NCI-H526 treated with DMSO at 0.1 percent for 48 hours (cell line): ENCODE measurements around the gene MELTF.

Experiments
- DNase-seq: peaks from one replicate; lab custom pipeline; 2025; lab: John Stamatoyannopoulos, UW

MELTF gene

GRCh38 chr3:196994056-196994455 is 35.6 kb downstream of the MELTF start:
- DNase-seq = no peak

- DNase-seq = no peak
Observed at GRCh38 chr3:196992461-196993065, 37.1 kb downstream of the MELTF start.

- no peak for DNase-seq
Observed at GRCh38 chr3:196991581-196992460, 37.8 kb downstream of the MELTF start.

GRCh38 chr3:196990601-196991007 is 39.0 kb downstream of the MELTF start:
- DNase-seq = no peak

GRCh38 chr3:196989721-196990262 is 39.8 kb downstream of the MELTF start:
- DNase-seq = peak; percentile 96

- peak; percentile 72 for DNase-seq
Observed at GRCh38 chr3:196988241-196989029, 41.2 kb downstream of the MELTF start.

GRCh38 chr3:196987022-196987421 is 42.6 kb downstream of the MELTF start:
- no peak for DNase-seq

- no peak for DNase-seq
Observed at GRCh38 chr3:196985954-196986885, 43.4 kb downstream of the MELTF start.

- DNase-seq = no peak
Observed at GRCh38 chr3:196985298-196985697, 44.3 kb downstream of the MELTF start.

GRCh38 chr3:196983186-196983585 is 46.4 kb downstream of the MELTF start:
- no peak for DNase-seq

- no peak for DNase-seq
Observed at GRCh38 chr3:196981657-196982056, 48.0 kb downstream of the MELTF start.

- no peak for DNase-seq
Observed at GRCh38 chr3:196979545-196979944, 50.1 kb downstream of the MELTF start.

- DNase-seq = no peak
Observed at GRCh38 chr3:196976941-196977340, 52.7 kb downstream of the MELTF start.

GRCh38 chr3:196975349-196975748 is 54.3 kb downstream of the MELTF start:
- no peak for DNase-seq

GRCh38 chr3:196974661-196975060 is 55.0 kb downstream of the MELTF start:
- no peak for DNase-seq

- DNase-seq = no peak
Observed at GRCh38 chr3:196971094-196971698, 58.4 kb downstream of the MELTF start.

- no peak for DNase-seq
Observed at GRCh38 chr3:196970547-196971093, 59.0 kb downstream of the MELTF start.

- DNase-seq = no peak
Observed at GRCh38 chr3:196969660-196970546, 59.7 kb downstream of the MELTF start.

- peak; percentile 29 for DNase-seq
Observed at GRCh38 chr3:196969134-196969659, 60.4 kb downstream of the MELTF start.
